ENCODE measurements around the gene MUCL1. TPM values are rescaled to one million over a fixed set of nuclear protein-coding genes. Genes with fewer than 3 reads are reported as not detected.

Gene MUCL1
- polyA plus RNA-seq, 4 donors: not detected

Other genes with a start within 250 kb of the MUCL1 start
- not detected for gene LACRT, start 219.6 kb upstream of the MUCL1 start, polyA plus RNA-seq
- not detected for gene DCD, start 206.2 kb upstream of the MUCL1 start, polyA plus RNA-seq
- 1 to 10 TPM in 2 of 4 donors, under 1 TPM in 2; 0.45 to 1.6 (median 0.97) TPM for gene TESPA1, start 130.2 kb downstream of the MUCL1 start, polyA plus RNA-seq
- not detected for gene NEUROD4, start 165.5 kb downstream of the MUCL1 start, polyA plus RNA-seq

Measured in small intestine (tissue), 4 donors.